RWPE2 (cell line): ENCODE data around the gene HCFC1R1.

ENCODE experiments used
- ATAC-seq: fragments of 200-7000 bp; cut with Tn5 transposase; 3 replicates; pipeline ENCODE4 v1.9.1; 2021; ENCODE audit warnings: low read depth
- DNase-seq: peaks from one replicate; pipeline ENCODE4 v3.0.0-alpha.2; 2020; ENCODE audit warnings: low spot score
- H3K27ac ChIP-seq: fragments of 450-650 bp; 2 replicates; pipeline ENCODE4 v1.5.1; 2017; ENCODE audit warnings: mild to moderate bottlenecking; ENCODE audit not compliant: poor library complexity, severe bottlenecking
- H3K27me3 ChIP-seq: fragments of 250-450 bp; sonication (Bioruptor Pico); 2 replicates; pipeline ENCODE4 v1.5.1; 2021; ENCODE audit warnings: mild to moderate bottlenecking, moderate library complexity; ENCODE audit not compliant: insufficient read depth, poor library complexity, severe bottlenecking
- H3K36me3 ChIP-seq: fragments of 250-450 bp; sonication (Bioruptor Pico); 2 replicates; pipeline ENCODE4 v1.5.1; 2020; ENCODE audit warnings: low read depth, mild to moderate bottlenecking, moderate library complexity
- H3K4me1 ChIP-seq: fragments of 250-450 bp; sonication (Bioruptor Pico); 2 replicates; pipeline ENCODE4 v1.5.1; 2021; ENCODE audit warnings: mild to moderate bottlenecking, moderate library complexity; ENCODE audit not compliant: insufficient read depth, poor library complexity, severe bottlenecking
- H3K4me3 ChIP-seq: fragments of 250-450 bp; sonication (Bioruptor Pico); 2 replicates; pipeline ENCODE4 v1.5.1; 2021; ENCODE audit warnings: mild to moderate bottlenecking, moderate library complexity; ENCODE audit not compliant: severe bottlenecking
- H3K9me3 ChIP-seq: fragments of 250-450 bp; sonication (Bioruptor Pico); 2 replicates; pipeline ENCODE4 v1.5.1; 2021; ENCODE audit warnings: mild to moderate bottlenecking, moderate library complexity; ENCODE audit not compliant: severe bottlenecking
- TF ChIP-seq, protein P1 (sequence below): fragments of 450-650 bp; IDR thresholded peaks from one replicate; pipeline ENCODE4 v1.5.1; 2017; ENCODE audit warnings: mild to moderate bottlenecking, moderate library complexity; ENCODE audit not compliant: poor library complexity, severe bottlenecking

HCFC1R1 gene

GRCh38 chr16:3059723-3060242 lies 36.0 kb upstream of the HCFC1R1 start:
- Histone ChIP-seq H3K4me3 (peak overlapping the region; percentile 98), H3K27ac (peak overlapping the region; percentile 35), H3K27me3 (no peaks in the 10 kb centered on the region), H3K9me3 (no peaks in the 10 kb centered on the region), H3K4me1 (peaks cover under 1% of the 10 kb centered on the region), H3K36me3 (no peaks in the 10 kb centered on the region)
- TF ChIP-seq, protein P1, sequence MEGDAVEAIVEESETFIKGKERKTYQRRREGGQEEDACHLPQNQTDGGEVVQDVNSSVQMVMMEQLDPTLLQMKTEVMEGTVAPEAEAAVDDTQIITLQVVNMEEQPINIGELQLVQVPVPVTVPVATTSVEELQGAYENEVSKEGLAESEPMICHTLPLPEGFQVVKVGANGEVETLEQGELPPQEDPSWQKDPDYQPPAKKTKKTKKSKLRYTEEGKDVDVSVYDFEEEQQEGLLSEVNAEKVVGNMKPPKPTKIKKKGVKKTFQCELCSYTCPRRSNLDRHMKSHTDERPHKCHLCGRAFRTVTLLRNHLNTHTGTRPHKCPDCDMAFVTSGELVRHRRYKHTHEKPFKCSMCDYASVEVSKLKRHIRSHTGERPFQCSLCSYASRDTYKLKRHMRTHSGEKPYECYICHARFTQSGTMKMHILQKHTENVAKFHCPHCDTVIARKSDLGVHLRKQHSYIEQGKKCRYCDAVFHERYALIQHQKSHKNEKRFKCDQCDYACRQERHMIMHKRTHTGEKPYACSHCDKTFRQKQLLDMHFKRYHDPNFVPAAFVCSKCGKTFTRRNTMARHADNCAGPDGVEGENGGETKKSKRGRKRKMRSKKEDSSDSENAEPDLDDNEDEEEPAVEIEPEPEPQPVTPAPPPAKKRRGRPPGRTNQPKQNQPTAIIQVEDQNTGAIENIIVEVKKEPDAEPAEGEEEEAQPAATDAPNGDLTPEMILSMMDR, result no peak
- ATAC-seq (no peak), DNase-seq (no peak)

DNA sequence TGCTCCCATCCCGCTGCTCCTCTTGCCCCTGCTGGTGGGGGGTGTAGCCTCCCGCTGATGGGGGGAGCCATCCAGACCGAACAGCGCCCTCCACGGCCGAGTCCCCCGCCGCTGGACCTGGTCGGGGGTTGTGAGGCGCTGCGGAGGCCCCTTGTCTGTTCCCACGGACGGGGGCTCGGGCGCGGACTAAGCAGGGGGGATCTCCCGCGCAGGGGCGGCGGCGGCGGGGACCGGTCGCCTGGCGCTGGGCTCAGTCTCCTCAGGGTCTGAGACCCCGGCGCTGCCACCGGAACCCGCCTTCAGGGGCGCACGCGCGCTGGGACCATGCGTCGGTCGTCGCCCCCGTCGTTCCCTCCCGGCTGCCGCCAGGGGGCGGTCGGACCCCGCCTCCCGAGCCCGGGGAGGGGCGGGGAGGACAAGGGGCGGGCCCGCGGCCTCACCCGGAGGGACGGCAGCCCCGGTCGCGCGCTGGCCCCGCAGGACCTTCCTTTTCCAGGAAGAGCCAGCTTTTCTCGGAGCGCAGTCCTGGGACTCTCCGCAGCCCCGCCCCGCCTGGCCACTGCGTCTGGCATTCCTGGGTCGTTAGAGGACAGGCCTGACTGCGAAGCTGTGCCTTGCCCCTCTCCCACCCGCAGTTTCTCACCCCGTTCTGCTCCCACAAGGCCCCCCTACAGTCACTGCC lies 35.4 kb upstream of the HCFC1R1 start:
- ATAC-seq (peak; percentile 87), DNase-seq (no peak)
- H3K4me1 ChIP-seq, result no peaks in the 10 kb centered on the region
- H3K36me3 ChIP-seq, result no peaks in the 10 kb centered on the region
- H3K27me3 ChIP-seq, result no peaks in the 10 kb centered on the region
- peak overlapping the region; percentile 98 for H3K4me3 ChIP-seq
- TF ChIP-seq, protein P1, result peak; percentile 98
- H3K27ac ChIP-seq, result peak overlapping the region; percentile 35
- H3K9me3 ChIP-seq, result no peaks in the 10 kb centered on the region

DNA sequence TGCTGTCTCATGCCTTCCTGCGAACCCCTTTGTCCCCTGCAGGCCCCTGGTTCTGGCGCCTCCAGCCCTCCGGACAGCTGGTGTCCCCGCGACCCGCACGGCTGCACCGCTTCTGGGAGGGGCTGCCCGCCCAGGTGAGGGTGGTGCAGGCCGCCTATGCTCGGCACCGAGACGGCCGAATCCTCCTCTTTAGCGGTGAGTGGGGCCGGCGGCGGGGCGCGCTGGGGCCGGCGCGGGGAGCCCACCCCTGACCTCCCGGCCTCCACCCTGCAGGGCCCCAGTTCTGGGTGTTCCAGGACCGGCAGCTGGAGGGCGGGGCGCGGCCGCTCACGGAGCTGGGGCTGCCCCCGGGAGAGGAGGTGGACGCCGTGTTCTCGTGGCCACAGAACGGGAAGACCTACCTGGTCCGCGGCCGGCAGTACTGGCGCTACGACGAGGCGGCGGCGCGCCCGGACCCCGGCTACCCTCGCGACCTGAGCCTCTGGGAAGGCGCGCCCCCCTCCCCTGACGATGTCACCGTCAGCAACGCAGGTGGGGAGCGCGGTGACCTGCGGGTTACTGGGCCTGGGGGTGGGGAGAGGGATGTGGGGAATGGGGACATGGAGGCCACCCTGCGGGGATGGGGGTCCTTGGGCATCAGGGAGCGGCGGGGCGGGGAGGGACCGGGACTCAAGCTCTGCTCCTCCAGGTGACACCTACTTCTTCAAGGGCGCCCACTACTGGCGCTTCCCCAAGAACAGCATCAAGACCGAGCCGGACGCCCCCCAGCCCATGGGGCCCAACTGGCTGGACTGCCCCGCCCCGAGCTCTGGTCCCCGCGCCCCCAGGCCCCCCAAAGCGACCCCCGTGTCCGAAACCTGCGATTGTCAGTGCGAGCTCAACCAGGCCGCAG lies 34.6 kb upstream of the HCFC1R1 start:
- no peaks in the 10 kb centered on the region for H3K9me3 ChIP-seq
- no peaks in the 10 kb centered on the region for H3K27me3 ChIP-seq
- no peaks in the 10 kb centered on the region for H3K36me3 ChIP-seq
- TF ChIP-seq, protein P1, result no peak
- peak overlapping the region; percentile 35 for H3K27ac ChIP-seq
- DNase-seq, result no peak
- ATAC-seq, result peak; percentile 40
- H3K4me3 ChIP-seq, result peak overlapping the region; percentile 98
- H3K4me1 ChIP-seq, result no peaks in the 10 kb centered on the region

- no peaks in the 10 kb centered on the region for H3K36me3 ChIP-seq
- H3K27ac ChIP-seq, result no peak overlapping the region
- TF ChIP-seq, protein P1, result no peak
- no peaks in the 10 kb centered on the region for H3K9me3 ChIP-seq
- ATAC-seq (no peak), DNase-seq (no peak)
- no peak overlapping the region for H3K4me3 ChIP-seq
- no peaks in the 10 kb centered on the region for H3K4me1 ChIP-seq
- H3K27me3 ChIP-seq, result no peaks in the 10 kb centered on the region
These were observed 33.7 kb upstream of the HCFC1R1 start for GRCh38 chr16:3057181-3058138.
